WERI-Rb-1 (cell line): Measurements from ENCODE around the gene C9orf152.
"Not testable (repeated sequence)": the region's sequence is repeated elsewhere in the genome, so short reads cannot be mapped to it uniquely, and the experiment has no call there.

ENCODE experiments used
- DNase-seq: peaks from one replicate; pipeline ENCODE4 v3.0.0-alpha.2; 2020
- H3K27ac ChIP-seq: fragments of 250-450 bp; sonication (Bioruptor Pico); 2 replicates; pipeline ENCODE4 v1.5.1; 2020; ENCODE audit warnings: mild to moderate bottlenecking, moderate library complexity
- H3K27me3 ChIP-seq: fragments of 250-450 bp; sonication (Bioruptor Pico); 2 replicates; pipeline ENCODE4 v1.5.1; 2021; ENCODE audit warnings: mild to moderate bottlenecking, low read depth, moderate library complexity; ENCODE audit not compliant: insufficient read depth, severe bottlenecking
- H3K36me3 ChIP-seq: fragments of 250-450 bp; sonication (Bioruptor Pico); 2 replicates; pipeline ENCODE4 v1.5.1; 2020; ENCODE audit warnings: mild to moderate bottlenecking, moderate library complexity
- H3K4me3 ChIP-seq: 2 replicates; pipeline ENCODE4 v1.5.1; 2011; ENCODE audit warnings: low read depth, mild to moderate bottlenecking, control low read depth, low read length
- H3K9me3 ChIP-seq: fragments of 250-450 bp; sonication (Bioruptor Pico); 2 replicates; pipeline ENCODE4 v1.5.1; 2021; ENCODE audit warnings: mild to moderate bottlenecking, moderate library complexity; ENCODE audit not compliant: severe bottlenecking
- CTCF ChIP-seq: IDR thresholded peaks from 2 replicates; pipeline ENCODE4 v1.5.1; 2011; ENCODE audit warnings: low read depth, mild to moderate bottlenecking, control low read depth, inconsistent platforms, low read length

The C9orf152 gene

GRCh38 chr9:110213413-110214044, 5.6 kb upstream of the C9orf152 start:
- H3K27ac ChIP-seq = no peak overlapping the region
- TF ChIP-seq CTCF = no peak
- DNase-seq = no peak

DNA sequence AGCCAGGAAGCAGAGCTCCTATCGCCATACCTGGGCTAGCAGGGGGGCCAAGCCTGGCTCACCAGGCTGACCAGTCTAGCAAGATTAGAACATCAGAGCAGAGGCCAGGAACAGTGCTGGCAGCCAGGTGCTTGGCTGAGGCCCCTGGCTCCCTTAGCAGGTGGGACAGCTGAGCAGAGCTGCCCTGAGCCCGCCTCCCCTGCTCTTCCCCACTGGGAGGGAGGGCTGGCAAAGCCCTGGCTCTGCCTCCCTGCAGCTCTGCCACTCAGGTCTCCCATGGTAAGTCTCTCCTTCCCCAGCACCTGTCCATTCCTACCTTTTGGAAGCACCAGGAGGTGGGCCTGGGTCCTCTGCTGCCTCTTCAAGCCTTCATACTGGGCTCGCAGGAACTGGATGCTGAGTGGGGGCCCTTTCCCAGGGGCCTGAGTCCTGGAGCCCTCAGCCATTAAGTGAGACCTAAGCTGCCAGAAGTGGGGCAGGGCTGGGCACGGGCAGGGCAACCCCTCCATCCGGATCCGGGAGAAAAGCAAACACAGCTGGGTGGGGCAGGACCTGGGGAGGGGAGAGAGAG, 803 bp downstream of the C9orf152 start:
- H3K4me3 ChIP-seq = no peak overlapping the region
- H3K36me3 ChIP-seq = no peaks in the 10 kb centered on the region
- H3K27ac ChIP-seq = no peak overlapping the region
- peaks cover 14% of the 10 kb centered on the region for H3K9me3 ChIP-seq
- peaks cover 98% of the 10 kb centered on the region for H3K27me3 ChIP-seq
- no peak for TF ChIP-seq CTCF
- DNase-seq = no peak

More at GRCh38 chr9:110213413-110214044, 5.6 kb upstream of the C9orf152 start:
- H3K4me3 ChIP-seq = no peak overlapping the region
- H3K27me3 ChIP-seq = peaks cover 99% of the 10 kb centered on the region
- peaks cover 10% of the 10 kb centered on the region for H3K9me3 ChIP-seq
- no peaks in the 10 kb centered on the region for H3K36me3 ChIP-seq

DNA sequence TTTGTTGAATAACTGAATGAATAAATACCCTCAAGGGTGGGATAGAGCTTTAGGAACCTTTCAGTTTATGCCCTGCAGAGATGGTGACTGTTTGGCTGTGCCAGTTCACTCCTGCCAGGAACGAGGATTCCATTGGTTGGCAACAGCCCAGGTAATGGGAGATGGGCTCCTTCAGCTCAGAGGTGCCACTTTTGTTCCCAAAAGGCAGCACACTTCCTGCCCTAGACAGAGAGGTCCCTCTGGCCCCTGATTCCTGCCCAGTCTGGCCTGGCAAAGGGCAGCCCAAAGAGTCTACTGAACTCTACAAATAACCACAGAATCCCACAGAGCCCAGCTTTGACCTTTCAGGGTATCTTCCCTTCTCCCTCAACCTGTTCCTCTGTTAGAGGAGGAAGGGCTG, 1.6 kb downstream of the C9orf152 start:
- H3K9me3 ChIP-seq = peaks cover 10% of the 10 kb centered on the region
- DNase-seq = no peak
- H3K27ac ChIP-seq = no peak overlapping the region
- no peak for TF ChIP-seq CTCF
- H3K36me3 ChIP-seq = no peaks in the 10 kb centered on the region
- no peak overlapping the region for H3K4me3 ChIP-seq
- H3K27me3 ChIP-seq = peaks cover 98% of the 10 kb centered on the region

DNA sequence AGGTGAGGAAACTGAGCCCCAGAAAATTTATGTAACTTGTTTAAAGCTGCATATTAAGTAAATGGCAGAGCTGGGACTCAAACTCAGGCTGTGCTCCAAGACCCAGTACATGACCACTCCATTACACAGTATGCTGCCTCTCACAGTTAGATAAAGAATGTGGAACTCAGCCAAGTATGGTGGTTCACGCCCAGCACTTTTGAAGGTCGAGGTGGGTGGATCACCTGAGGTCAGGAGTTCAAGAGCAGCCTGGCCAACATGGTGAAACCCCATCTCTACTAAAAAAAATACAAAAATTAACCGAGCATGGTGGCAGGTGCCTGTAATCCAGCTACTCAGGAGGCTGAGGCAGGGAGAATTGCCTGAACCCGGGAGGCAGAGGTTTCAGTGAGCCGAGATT, 2.3 kb downstream of the C9orf152 start:
- not testable (repeated sequence) for H3K4me3 ChIP-seq, H3K27ac ChIP-seq, DNase-seq, H3K36me3 ChIP-seq
- peaks cover 98% of the 10 kb centered on the region for H3K27me3 ChIP-seq
- peaks cover 10% of the 10 kb centered on the region for H3K9me3 ChIP-seq

DNA sequence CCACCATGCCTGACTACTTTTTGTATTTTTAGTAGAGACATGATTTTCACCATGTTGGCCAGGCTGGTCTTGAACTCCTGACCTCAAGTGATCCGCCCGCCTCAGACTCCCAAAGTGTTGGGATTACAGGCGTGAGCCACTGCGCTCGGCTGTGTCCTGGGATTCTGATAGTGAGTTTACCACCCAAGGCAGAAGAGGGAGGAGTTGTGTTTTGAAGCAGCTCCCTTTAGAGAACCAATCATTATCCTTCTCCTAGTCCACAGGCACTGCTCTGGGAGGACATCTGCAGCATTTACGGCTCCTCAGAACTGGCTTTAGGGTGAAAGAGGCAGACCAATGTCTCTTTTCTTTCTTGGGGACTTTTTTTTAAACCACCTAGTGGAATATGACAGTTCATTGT, 5.7 kb downstream of the C9orf152 start:
- no peaks in the 10 kb centered on the region for H3K9me3 ChIP-seq
- no peak overlapping the region for H3K27ac ChIP-seq
- H3K27me3 ChIP-seq = peaks cover 94% of the 10 kb centered on the region
- no peaks in the 10 kb centered on the region for H3K36me3 ChIP-seq
- TF ChIP-seq CTCF = no peak
- no peak overlapping the region for H3K4me3 ChIP-seq
- DNase-seq = no peak

DNA sequence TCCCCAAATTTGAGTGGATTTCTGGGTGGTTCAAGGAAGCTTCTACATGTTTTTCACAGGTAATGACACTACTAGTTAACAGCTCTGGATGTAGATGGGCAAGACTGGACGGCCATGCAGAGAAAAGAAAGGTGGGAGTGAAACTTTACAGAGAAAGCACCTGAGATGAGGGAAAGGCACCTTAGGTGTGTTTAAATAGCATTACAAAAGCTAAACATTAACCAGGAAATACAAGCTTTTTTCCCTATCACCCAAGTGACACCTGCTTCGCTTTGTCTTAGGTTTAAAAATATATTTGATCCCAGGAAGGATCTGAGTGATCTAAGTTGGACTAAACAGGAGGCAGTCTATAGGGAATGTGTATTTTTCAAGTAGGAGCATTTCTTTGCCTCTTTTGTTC, 8.3 kb downstream of the C9orf152 start:
- Histone ChIP-seq H3K27ac (no peak overlapping the region), H3K9me3 (peaks cover 2% of the 10 kb centered on the region), H3K36me3 (no peaks in the 10 kb centered on the region), H3K4me3 (no peak overlapping the region), H3K27me3 (peaks cover 89% of the 10 kb centered on the region)
- no peak for TF ChIP-seq CTCF
- no peak for DNase-seq
